RCC 7860 (cell line): ENCODE data around the gene OSBPL8.
A peak's percentile ranks its signal among the peaks of the same experiment; 100 is the strongest.

ENCODE experiments used
- DNase-seq: peaks from one replicate; pipeline ENCODE4 v3.0.0-alpha.2; 2015; ENCODE audit warnings: low spot score
- FAIRE-seq: peaks from 2 replicates; lab custom pipeline; 2012; peaks lifted over from hg19 to GRCh38; lab: Jason Lieb, UNC

Gene OSBPL8

DNA sequence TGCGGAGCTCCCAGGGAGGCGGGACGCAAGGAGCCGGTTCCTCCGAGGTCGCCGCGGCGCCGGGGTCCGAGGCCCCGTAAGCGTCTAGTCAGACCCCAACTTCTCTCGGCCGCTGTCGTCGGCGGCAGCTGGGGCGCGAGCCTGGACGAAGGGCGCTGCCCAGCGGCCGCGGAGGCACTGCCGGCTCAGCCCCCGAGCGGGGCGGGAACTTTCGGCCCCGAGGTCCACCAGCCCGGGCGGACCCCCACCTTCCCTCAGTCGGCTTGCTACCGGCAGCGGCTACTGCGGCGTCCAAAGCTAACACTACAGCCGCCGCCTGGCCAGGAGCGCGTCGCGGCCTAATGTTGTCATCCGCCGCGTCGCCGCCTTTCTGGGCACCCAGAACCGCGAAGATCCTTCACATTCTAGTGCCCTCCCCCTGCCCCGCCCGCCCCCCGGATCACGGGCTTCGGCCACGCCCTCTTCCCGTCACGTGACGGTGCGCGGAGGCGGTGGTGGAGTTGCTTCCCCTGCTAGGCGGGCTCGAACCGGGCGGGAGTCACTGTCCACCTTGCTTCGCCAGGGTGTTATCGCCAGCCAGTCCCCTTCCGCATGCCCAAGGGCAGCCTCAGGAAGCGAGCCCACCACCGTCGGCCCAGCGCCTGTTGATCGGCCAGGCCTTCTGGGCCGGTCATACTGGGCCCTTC lies at the start of gene OSBPL8:
Gene OSBPL8 (minus strand): TSS at position 372 of the 686 bp plus-strand sequence. CDS start 72,220 bp downstream, outside the sequence.
- peak; percentile 84 for DNase-seq
- no peak for FAIRE-seq

- DNase-seq, result no peak
- FAIRE-seq, result no peak
Measured at GRCh38 chr12:76608070-76608469, 48.5 kb upstream of the OSBPL8 start.

GRCh38 chr12:76595056-76595455 lies 35.5 kb upstream of the OSBPL8 start:
- DNase-seq, result no peak
- FAIRE-seq, result no peak

DNA sequence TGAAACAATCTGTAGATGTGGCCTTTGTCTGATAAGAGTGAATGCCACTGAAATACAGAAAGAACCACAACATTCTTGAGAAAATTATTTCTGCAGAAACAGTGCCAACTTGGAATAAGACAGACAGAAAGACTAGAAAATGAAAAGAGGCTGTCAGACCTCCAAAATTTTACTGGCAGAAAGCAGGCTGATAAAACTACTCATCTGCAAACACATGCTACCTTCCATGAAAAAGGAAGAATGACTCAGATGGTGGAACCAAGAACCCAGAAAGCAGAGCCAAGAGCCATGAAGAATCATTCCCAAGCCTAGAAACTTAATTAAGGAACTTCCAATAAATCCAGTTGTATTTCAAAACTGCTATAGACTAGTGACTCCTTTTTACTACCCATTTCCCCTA lies 31.9 kb upstream of the OSBPL8 start:
- FAIRE-seq (no peak), DNase-seq (no peak)

DNA sequence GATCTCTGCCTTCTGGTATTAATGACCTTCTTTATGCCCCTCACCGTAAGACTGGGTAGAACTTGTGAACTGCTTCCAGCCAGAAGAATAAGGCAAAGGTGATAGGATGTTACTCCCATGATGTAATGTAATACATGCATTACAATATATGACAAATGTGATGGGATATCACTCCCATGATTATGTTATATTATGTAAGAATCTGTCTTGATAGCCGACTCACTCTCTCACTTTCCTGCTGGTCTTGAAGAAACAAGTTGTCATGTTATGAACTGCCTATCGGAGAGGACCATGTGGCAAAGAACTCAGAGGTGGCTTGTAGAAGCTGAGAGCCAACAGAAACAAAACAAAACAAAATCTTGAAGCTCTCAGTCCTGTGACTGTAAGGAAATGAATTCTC lies 30.6 kb upstream of the OSBPL8 start:
- FAIRE-seq, result no peak
- DNase-seq, result no peak

DNA sequence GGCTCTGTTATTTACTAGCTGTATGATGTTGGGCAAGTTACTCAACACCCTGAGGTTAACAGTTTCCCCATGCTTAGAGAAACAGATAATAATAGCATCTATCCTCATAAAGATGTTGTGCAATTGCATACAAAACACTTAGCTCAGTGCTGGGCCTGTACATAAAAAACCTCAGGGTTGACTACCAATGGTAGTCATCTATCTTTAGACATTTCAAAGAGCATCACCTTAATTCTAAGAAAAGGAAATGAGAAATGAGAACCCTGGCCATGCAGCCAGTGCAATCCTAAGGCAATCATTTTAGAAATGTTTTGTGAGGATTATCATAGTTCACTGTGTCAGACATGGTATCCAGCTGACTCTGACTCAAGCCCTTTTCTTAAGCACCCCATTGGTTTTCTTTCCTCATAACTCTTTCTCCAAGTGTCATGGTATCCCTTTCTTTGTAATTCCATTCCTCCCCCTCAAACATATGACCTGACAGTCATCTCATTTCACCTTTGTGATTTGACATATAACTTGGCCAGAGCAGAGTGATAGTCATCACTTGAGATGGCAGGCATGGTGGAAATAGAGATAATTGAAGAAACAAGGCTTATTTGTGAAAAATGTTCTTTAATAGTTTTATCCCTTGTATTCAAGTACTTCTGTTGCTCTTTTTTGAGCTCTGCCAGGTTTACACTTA lies 29.5 kb upstream of the OSBPL8 start:
- no peak for FAIRE-seq
- no peak for DNase-seq

- no peak for DNase-seq
- no peak for FAIRE-seq
Measured at GRCh38 chr12:76587428-76588178, 28.0 kb upstream of the OSBPL8 start.

- FAIRE-seq, result peak; percentile 58
- no peak for DNase-seq
Measured at GRCh38 chr12:76586764-76587395, 27.3 kb upstream of the OSBPL8 start.

GRCh38 chr12:76583301-76583700 lies 23.7 kb upstream of the OSBPL8 start:
- FAIRE-seq (no peak), DNase-seq (no peak)

DNA sequence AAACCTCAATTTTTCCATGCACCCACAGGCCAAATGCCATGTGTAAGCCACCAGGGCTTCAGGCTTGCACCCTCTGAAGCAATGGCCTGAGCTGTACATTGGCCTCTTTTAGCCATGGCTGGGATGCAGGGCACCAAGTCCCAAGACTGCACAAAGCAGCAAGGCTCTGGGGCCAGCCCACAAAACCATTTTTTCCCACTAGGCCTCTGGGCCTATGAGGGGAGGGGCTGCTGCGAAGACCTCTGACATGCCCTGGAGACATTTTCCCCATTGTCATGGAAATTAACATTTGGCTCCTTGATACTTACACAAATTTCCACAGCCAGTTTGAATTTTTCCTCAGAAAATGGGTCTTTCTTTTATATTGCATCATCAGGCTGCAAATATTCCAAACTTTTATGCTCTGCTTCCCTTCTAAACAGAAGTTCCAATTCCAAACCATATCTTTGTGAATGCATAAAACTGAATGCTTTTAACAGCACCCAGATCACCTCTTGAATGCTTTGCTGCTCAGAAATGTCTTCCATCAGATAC lies 14.3 kb upstream of the OSBPL8 start:
- no peak for DNase-seq
- no peak for FAIRE-seq

DNA sequence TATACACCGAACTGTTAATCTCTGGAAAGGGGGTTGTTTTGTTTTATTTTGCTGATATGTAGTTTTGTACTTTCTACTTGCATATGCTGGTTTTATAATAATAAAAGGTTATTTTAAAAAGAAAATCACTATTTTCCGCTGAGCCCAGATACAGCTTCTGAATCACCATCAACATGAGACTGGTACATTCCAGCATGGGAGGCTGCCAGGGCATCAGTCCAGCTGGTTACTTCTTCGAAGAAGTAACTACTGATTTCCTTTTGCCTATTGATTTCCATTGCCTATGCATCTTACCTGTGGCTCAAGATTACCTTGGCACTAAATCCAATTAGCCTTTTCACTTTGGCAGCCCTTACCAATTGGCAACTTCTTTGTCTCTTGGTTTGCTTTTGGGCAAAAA lies 11.7 kb upstream of the OSBPL8 start:
- DNase-seq (no peak), FAIRE-seq (no peak)

DNA sequence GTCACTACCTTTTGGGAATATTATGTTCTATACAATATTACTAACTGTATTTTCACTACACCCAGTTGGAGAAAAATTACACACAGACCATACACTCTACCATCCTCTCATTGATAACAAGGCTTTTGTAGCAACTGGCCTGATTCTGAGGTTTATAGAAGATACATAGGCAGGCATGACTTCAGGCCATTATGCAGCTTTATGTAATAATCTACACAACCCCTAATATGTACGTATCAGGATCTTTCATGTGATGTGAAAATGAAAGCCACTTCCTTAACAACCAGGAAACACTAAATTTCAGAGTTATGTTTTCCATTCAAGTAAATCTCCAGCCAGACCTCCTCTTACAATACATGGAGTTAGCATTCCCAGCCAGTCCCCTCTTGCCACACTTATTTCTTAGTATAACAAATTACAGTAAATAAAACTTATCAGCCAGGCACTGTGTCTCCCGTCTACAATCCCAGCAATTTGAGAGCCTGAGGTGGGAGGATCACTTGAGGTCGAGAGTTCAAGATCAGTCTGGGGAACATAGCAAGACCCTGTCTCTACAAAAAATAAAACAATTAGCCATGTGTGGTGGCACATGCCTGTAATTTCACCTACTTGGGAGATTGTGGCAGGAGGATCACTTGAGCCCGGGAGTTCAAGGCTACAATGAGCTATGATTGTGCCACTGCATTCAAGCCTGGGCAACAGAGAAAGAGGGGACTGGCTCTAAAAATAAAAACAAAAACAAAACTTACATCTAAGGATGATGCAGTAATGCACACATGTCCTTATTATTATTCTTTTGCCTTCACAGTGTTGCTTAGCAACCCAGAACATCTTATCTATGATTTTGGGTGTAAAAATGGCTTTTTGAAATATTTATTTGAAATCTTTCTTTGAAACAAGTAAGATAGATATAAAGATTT lies 10.4 kb upstream of the OSBPL8 start:
- FAIRE-seq, result no peak
- no peak for DNase-seq

- DNase-seq (no peak), FAIRE-seq (no peak)
Measured at GRCh38 chr12:76568888-76569551, 9.4 kb upstream of the OSBPL8 start.

DNA sequence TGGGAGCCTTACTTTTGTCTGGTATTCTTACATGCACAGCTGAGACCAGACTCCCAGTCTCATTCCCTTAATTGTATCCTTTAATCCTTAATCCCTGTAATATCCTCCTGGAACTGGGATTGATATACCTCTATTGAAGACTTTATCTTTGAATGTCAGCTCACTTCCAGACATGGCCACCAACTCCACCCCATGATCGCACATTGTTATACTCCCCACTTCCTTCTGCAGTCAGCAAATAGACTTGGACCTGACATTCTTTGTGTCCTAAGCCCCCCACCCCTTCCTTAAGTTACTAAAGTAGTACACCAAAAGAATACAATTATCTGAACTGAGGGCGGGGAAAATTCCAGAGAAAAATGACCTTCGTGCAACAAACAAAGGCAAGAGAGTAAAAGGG lies 8.6 kb upstream of the OSBPL8 start:
- FAIRE-seq, result no peak
- no peak for DNase-seq

- no peak for DNase-seq
- no peak for FAIRE-seq
Measured at GRCh38 chr12:76563061-76563460, 3.5 kb upstream of the OSBPL8 start.

DNA sequence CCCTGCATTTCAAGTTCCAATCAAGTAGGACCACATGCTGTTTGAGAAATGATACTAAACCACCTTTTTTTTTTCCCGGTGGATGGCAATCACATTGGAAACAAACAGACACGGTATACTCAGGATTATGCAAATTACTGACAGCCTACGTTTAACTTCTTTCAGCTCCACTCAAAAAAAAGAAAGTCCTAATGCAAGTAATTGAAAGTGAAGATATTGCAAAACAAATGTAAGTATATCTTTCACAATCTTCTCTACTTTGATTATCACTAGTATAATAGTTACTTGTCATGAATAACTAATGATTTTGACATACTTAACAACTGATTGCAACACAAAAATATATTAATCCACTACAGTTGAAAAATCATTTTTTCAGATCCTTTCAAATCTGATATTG lies 2.6 kb upstream of the OSBPL8 start:
- FAIRE-seq (no peak), DNase-seq (no peak)

- no peak for FAIRE-seq
- DNase-seq, result no peak
Measured at GRCh38 chr12:76560086-76560491, 518 bp upstream of the OSBPL8 start.

DNA sequence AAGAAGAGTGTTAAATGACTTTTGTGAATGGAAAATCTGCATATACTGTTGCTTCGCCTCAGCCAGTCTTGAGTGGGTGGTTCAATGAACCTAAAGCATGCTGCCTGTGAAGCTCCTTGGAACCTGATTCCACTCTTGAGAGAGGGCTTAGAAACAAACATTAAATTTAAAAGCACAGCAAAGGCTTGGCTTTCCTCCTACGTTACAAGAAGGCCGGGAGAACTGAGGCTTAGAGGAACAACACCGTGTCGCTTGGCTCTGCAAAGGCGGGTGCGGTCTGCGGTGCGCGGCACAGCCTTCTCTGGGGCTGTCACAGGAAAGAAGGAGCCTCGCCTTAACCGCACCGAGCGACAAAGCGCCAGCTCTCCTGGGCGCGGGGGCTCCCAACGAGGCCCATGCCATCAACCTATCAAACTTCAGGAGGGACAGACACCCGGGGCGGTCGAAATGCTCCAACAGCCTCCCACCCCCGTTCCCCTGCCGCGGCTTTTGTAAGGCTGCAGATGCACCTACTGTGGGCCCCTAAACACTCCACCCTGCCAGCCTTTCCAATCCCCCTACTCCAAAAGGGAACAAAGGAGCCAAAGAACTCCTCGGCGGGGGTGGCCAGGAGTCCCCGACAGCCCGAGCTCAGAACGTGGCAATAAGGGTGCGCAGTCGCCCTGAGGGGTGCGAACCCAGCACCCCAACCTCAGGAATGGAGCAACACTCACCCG lies 729 bp downstream of the OSBPL8 start:
- DNase-seq (peak; percentile 43), FAIRE-seq (no peak)

DNA sequence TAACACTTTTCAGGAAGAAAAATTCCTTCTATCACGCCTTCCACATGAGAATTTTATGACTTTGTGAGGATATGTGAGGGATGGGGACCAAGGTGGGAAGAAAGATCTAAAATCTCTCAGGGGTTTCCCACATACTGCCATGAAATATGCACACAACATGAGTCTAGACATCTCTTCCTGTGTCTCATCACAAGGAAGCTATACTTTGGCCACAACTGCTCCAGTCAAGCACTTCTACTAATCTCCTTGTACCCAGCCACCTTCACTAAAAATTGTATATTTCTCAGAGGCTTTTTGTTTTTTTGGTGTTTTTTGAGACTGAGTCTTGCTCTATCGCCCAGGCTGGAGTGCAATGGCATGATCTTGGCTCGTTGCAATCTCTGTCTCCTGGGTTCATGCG lies 3.2 kb downstream of the OSBPL8 start:
- FAIRE-seq (no peak), DNase-seq (no peak)
